GM21786 (cell line): ENCODE data around the gene CCDC80.

ENCODE experiments used
- ATAC-seq: cut with Tn5 transposase; IDR thresholded peaks from one replicate; pipeline ENCODE4 v1.9.1; 2021; ENCODE audit not compliant: unreplicated experiment

Gene CCDC80

GRCh38 chr3:112656043-112656442 lies 15.1 kb upstream of the CCDC80 start:
- no peak for ATAC-seq

GRCh38 chr3:112654979-112655378 lies 14.0 kb upstream of the CCDC80 start:
- no peak for ATAC-seq

- no peak for ATAC-seq
Measured at GRCh38 chr3:112654492-112654891, 13.5 kb upstream of the CCDC80 start.

- no peak for ATAC-seq
Measured at GRCh38 chr3:112653881-112654300, 12.9 kb upstream of the CCDC80 start.

GRCh38 chr3:112653209-112653871 lies 12.4 kb upstream of the CCDC80 start:
- no peak for ATAC-seq

- ATAC-seq = no peak
Measured at GRCh38 chr3:112651516-112651915, 10.6 kb upstream of the CCDC80 start.

- ATAC-seq = no peak
Measured at GRCh38 chr3:112651071-112651470, 10.1 kb upstream of the CCDC80 start.

GRCh38 chr3:112650482-112650881 lies 9.5 kb upstream of the CCDC80 start:
- ATAC-seq = no peak

GRCh38 chr3:112649478-112649735 lies 8.5 kb upstream of the CCDC80 start:
- ATAC-seq = no peak

GRCh38 chr3:112647122-112647521 lies 6.2 kb upstream of the CCDC80 start:
- ATAC-seq = no peak

- ATAC-seq = no peak
Measured at GRCh38 chr3:112646623-112647022, 5.7 kb upstream of the CCDC80 start.

GRCh38 chr3:112644453-112644852 lies 3.5 kb upstream of the CCDC80 start:
- ATAC-seq = no peak

- ATAC-seq = no peak
Measured at GRCh38 chr3:112643621-112644240, 2.8 kb upstream of the CCDC80 start.

- peak; percentile 95 for ATAC-seq
Measured at GRCh38 chr3:112642912-112643506, 2.1 kb upstream of the CCDC80 start.

GRCh38 chr3:112640276-112640929 lies 540 bp downstream of the CCDC80 start:
- no peak for ATAC-seq

- no peak for ATAC-seq
Measured at GRCh38 chr3:112639455-112640225, 1.3 kb downstream of the CCDC80 start.

GRCh38 chr3:112638327-112639020 lies 2.5 kb downstream of the CCDC80 start:
- ATAC-seq = no peak

GRCh38 chr3:112637700-112638099 lies 3.2 kb downstream of the CCDC80 start:
- ATAC-seq = no peak

- ATAC-seq = no peak
Measured at GRCh38 chr3:112635674-112636073, 5.3 kb downstream of the CCDC80 start.

- no peak for ATAC-seq
Measured at GRCh38 chr3:112634786-112635541, 6.0 kb downstream of the CCDC80 start.
